Activated CD4-positive, CD25-positive, alpha-beta regulatory T cell (primary cell): ENCODE data around the gene TSPAN16.
A peak's percentile ranks its signal among the peaks of the same experiment; 100 is the strongest.
"Not testable (repeated sequence)": the region's sequence is repeated elsewhere in the genome, so short reads cannot be mapped to it uniquely, and the experiment has no call there.

Source experiments
- DNase-seq, 4 experiments: peaks; one replicate each; lab custom pipeline; 2025; lab: John Stamatoyannopoulos, UW

Gene TSPAN16

GRCh38 chr19:11320278-11320995 is 24.5 kb downstream of the TSPAN16 start:
- not testable (repeated sequence) for DNase-seq

- DNase-seq: no peak
Observed at GRCh38 chr19:11321191-11322126, 25.5 kb downstream of the TSPAN16 start.

- DNase-seq: no peak
Observed at GRCh38 chr19:11322269-11323024, 26.5 kb downstream of the TSPAN16 start.

GRCh38 chr19:11323601-11324078 is 27.7 kb downstream of the TSPAN16 start:
- no peak for DNase-seq

GRCh38 chr19:11324079-11324661 is 28.2 kb downstream of the TSPAN16 start:
- DNase-seq: no peak

GRCh38 chr19:11324748-11325389 is 28.9 kb downstream of the TSPAN16 start:
- no peak for DNase-seq

GRCh38 chr19:11325544-11325943 is 29.6 kb downstream of the TSPAN16 start:
- DNase-seq: no peak

GRCh38 chr19:11330127-11330526 is 34.2 kb downstream of the TSPAN16 start:
- no peak for DNase-seq

- no peak for DNase-seq
Observed at GRCh38 chr19:11331502-11331901, 35.5 kb downstream of the TSPAN16 start.

- no peak for DNase-seq
Observed at GRCh38 chr19:11332822-11333221, 36.9 kb downstream of the TSPAN16 start.

- not testable (repeated sequence) for DNase-seq
Observed at GRCh38 chr19:11333838-11334237, 37.9 kb downstream of the TSPAN16 start.

- DNase-seq: no peak
Observed at GRCh38 chr19:11335449-11336146, 39.6 kb downstream of the TSPAN16 start.

GRCh38 chr19:11337080-11337479 is 41.1 kb downstream of the TSPAN16 start:
- no peak for DNase-seq

GRCh38 chr19:11338121-11338520 is 42.2 kb downstream of the TSPAN16 start:
- no peak for DNase-seq

- no peak for DNase-seq
Observed at GRCh38 chr19:11338569-11339253, 42.8 kb downstream of the TSPAN16 start.

GRCh38 chr19:11339254-11340098 is 43.5 kb downstream of the TSPAN16 start, which contains the start of gene RAB3D:
Gene RAB3D, minus strand, starts transcription at chr19:11339657. Its CDS starts 2,258 bp downstream, at chr19:11337399.
- DNase-seq: peak; percentile 56 to 73 (median 62)

GRCh38 chr19:11340099-11340467 is 44.1 kb downstream of the TSPAN16 start:
- not testable (repeated sequence) for DNase-seq

- DNase-seq: no peak
Observed at GRCh38 chr19:11342429-11342828, 46.5 kb downstream of the TSPAN16 start.
